Mesendoderm (in vitro differentiated cells): ENCODE data around the gene COQ2.

Experiments used
- DNase-seq: peaks from one replicate; pipeline ENCODE4 v3.0.0; 2013
- H2AK5ac ChIP-seq: 2 replicates; pipeline ENCODE4 v1.6.1; 2013; ENCODE audit warnings: low read length, inconsistent platforms
- H2BK120ac ChIP-seq: 2 replicates; pipeline ENCODE4 v1.6.1; 2013; ENCODE audit warnings: low read depth, mild to moderate bottlenecking, low read length, moderate library complexity, mixed read lengths
- H2BK15ac ChIP-seq: replicated peaks from 2 replicates; pipeline ENCODE4 v1.6.1; 2013; ENCODE audit warnings: low read depth, mild to moderate bottlenecking, moderate library complexity
- H2BK5ac ChIP-seq: 2 replicates; pipeline ENCODE4 v1.6.1; 2013; ENCODE audit warnings: low read length, inconsistent platforms
- H3K18ac ChIP-seq: 2 replicates; pipeline ENCODE4 v1.6.1; 2013; ENCODE audit warnings: mild to moderate bottlenecking, low read length, mixed read lengths
- H3K23ac ChIP-seq: one replicate; pipeline ENCODE4 v1.6.1; 2013; ENCODE audit warnings: low read length
- H3K27ac ChIP-seq: 2 replicates; pipeline ENCODE4 v1.5.1; 2013; ENCODE audit warnings: low read depth, mild to moderate bottlenecking, inconsistent platforms, low read length, moderate library complexity
- H3K27me3 ChIP-seq: 2 replicates; pipeline ENCODE4 v1.6.1; 2013; ENCODE audit warnings: low read length, control low read depth, mild to moderate bottlenecking, inconsistent platforms; ENCODE audit not compliant: insufficient read depth, poor library complexity
- H3K36me3 ChIP-seq: 2 replicates; pipeline ENCODE4 v1.6.1; 2013; ENCODE audit warnings: low read length, inconsistent platforms; ENCODE audit not compliant: control insufficient read depth, insufficient read depth
- H3K4ac ChIP-seq: one replicate; pipeline ENCODE4 v1.6.1; 2013; ENCODE audit warnings: low read depth, mild to moderate bottlenecking, low read length, moderate library complexity
- H3K4me1 ChIP-seq: 2 replicates; pipeline ENCODE4 v1.6.1; 2013; ENCODE audit warnings: low read depth, low read length, inconsistent platforms; ENCODE audit not compliant: control insufficient read depth
- H3K4me2 ChIP-seq: 2 replicates; pipeline ENCODE4 v1.6.1; 2013; ENCODE audit warnings: low read length
- H3K4me3 ChIP-seq: 2 replicates; pipeline ENCODE4 v1.5.1; 2013; ENCODE audit warnings: mild to moderate bottlenecking, low read length
- H3K56ac ChIP-seq: one replicate; pipeline ENCODE4 v1.6.1; 2013; ENCODE audit warnings: low read length
- H3K79me1 ChIP-seq: 2 replicates; pipeline ENCODE4 v1.6.1; 2013; ENCODE audit warnings: low read length, inconsistent platforms
- H3K79me2 ChIP-seq: 2 replicates; pipeline ENCODE4 v1.6.1; 2013; ENCODE audit warnings: mild to moderate bottlenecking, low read length; ENCODE audit not compliant: control insufficient read depth, insufficient read depth
- H3K9ac ChIP-seq: 2 replicates; pipeline ENCODE4 v1.6.1; 2013; ENCODE audit warnings: low read length, inconsistent platforms
- H4K5ac ChIP-seq: one replicate; pipeline ENCODE4 v1.6.1; 2013; ENCODE audit warnings: low read length
- H4K8ac ChIP-seq: one replicate; pipeline ENCODE4 v1.6.1; 2013; ENCODE audit warnings: low read depth, mild to moderate bottlenecking, control low read depth, low read length, moderate library complexity
- WGBS: extraction: QIAGEN DNeasy Blood & Tissue Kit; methylation state at CpG from one replicate; pipeline ENCODE4 v1.1.7; 2013; ENCODE audit warnings: low lambda C conversion rate, missing lambda C conversion rate; ENCODE audit not compliant: insufficient coverage; ENCODE audit errors: extremely low coverage; 5-methylcytosine and 5-hydroxymethylcytosine counted together

Gene COQ2

DNA sequence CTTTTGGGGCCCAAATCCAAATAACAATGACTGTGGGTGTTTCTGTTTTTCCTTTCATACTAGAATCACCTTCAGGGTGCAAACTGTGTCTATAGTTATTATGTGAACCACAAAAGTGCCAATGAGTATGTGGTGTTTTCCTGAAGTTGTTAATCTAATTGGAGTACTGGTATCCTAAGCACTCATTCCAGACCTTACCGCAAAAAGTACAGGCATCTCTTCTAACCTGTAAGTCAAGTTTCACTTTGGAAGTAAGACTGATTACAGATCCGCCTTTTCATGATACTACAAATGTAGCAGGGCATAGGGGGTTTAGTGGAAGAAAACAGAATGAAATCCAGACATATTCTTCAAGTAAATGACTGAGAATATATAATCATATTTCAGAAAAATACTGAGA, 16.1 kb downstream of the COQ2 start:
- H3K4me2 ChIP-seq: no peak overlapping the region
- H3K4me3 ChIP-seq: no peak overlapping the region
- no peak for DNase-seq
- no peaks in the 10 kb centered on the region for H3K79me1 ChIP-seq
- no peak overlapping the region for H2BK5ac ChIP-seq
- no peak overlapping the region for H2BK15ac ChIP-seq
- no peak overlapping the region for H3K18ac ChIP-seq
- H4K5ac ChIP-seq: no peak overlapping the region
- H3K79me2 ChIP-seq: no peaks in the 10 kb centered on the region
- WGBS: no CpG with 5 or more reads among the region's 2 CpGs
- H3K27ac ChIP-seq: no peak overlapping the region
- no peak overlapping the region for H3K23ac ChIP-seq
- H3K4me1 ChIP-seq: no peaks in the 10 kb centered on the region
- no peak overlapping the region for H3K4ac ChIP-seq
- no peak overlapping the region for H3K9ac ChIP-seq
- H2AK5ac ChIP-seq: no peak overlapping the region
- no peaks in the 10 kb centered on the region for H3K27me3 ChIP-seq
- H3K36me3 ChIP-seq: no peaks in the 10 kb centered on the region
- no peak overlapping the region for H4K8ac ChIP-seq
- H2BK120ac ChIP-seq: no peak overlapping the region
- H3K56ac ChIP-seq: no peak overlapping the region

DNA sequence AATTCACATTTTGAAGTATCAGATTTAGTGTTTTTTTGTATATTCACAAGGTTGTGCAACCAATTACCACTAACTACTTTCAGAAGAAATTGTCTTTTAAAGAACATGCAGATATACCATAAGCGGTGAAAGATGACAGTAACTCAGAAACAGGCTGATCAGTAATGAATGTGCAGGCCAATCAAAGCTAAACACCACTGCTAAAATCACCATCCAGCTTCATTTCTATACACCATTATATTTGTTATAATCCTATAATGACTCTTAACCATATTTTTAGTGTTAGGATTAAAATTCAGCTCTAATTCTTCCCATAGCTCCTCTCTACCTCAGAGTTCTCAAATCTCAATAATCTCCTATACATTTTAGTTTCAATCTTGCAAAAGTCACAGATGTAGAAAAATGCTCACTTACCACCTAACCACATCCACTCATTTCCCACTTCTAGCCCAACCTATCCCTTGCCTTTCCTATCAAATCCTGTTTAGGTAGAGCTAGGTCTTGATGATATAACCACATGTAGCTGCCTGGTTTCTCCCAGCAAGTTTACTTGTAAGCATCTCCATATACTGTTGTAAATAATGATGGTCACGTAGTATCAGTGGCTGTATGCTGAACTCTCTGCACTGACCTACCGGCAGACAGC, 16.6 kb downstream of the COQ2 start:
- Histone ChIP-seq H2AK5ac (no peak overlapping the region), H3K4me2 (no peak overlapping the region), H4K5ac (no peak overlapping the region), H3K4me3 (no peak overlapping the region), H3K4me1 (no peaks in the 10 kb centered on the region), H3K18ac (no peak overlapping the region), H3K79me2 (no peaks in the 10 kb centered on the region), H2BK120ac (no peak overlapping the region), H3K56ac (no peak overlapping the region), H3K4ac (no peak overlapping the region), H3K23ac (no peak overlapping the region), H3K27ac (no peak overlapping the region), H2BK15ac (no peak overlapping the region), H2BK5ac (no peak overlapping the region), H3K9ac (no peak overlapping the region), H3K27me3 (no peaks in the 10 kb centered on the region), H3K79me1 (no peaks in the 10 kb centered on the region), H3K36me3 (no peaks in the 10 kb centered on the region), H4K8ac (no peak overlapping the region)
- no CpG with 5 or more reads among the region's 3 CpGs for WGBS
- no peak for DNase-seq

DNA sequence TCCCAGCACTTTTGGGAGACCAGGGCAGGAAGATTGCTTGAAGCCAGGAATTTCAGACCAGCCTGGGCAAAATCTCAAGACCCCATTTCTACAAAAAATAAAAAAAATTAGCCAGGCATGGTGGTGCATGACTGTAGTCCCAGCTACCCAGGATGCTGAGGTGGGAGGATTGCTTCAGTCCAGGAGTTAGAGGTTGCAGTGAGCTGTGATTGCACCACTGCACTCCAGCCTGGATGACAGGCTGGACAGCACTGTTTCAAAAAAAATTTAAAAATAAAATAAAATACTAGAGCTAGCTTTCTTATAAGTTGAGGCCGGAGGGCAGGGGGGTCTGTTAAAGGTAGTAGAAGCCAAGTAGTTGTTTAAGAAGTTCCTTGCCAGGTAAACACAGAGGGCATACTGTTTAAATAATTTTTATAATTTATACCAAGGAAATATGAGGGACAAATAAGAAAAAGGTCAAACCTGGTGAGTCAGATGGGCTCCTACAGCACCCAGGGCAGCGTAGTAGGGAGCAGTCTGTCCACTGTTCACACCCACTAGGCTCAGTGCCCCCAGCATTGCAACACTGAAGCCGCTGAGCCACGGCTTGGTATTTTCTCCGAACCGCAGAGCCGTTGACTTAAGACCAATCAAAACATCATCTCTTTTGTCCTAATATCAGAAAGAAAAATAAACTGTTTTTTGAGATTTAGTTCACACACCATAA, 17.3 kb downstream of the COQ2 start:
- no peaks in the 10 kb centered on the region for H3K4me1 ChIP-seq
- no peak overlapping the region for H4K8ac ChIP-seq
- no peak overlapping the region for H3K27ac ChIP-seq
- no peak overlapping the region for H3K9ac ChIP-seq
- H3K23ac ChIP-seq: no peak overlapping the region
- no peak for DNase-seq
- no peak overlapping the region for H3K18ac ChIP-seq
- H2BK5ac ChIP-seq: no peak overlapping the region
- no peaks in the 10 kb centered on the region for H3K79me1 ChIP-seq
- H3K36me3 ChIP-seq: no peaks in the 10 kb centered on the region
- H2BK120ac ChIP-seq: no peak overlapping the region
- no CpG with 5 or more reads among the region's 7 CpGs for WGBS
- no peak overlapping the region for H3K56ac ChIP-seq
- no peak overlapping the region for H3K4ac ChIP-seq
- no peaks in the 10 kb centered on the region for H3K79me2 ChIP-seq
- no peak overlapping the region for H2AK5ac ChIP-seq
- no peak overlapping the region for H3K4me3 ChIP-seq
- no peaks in the 10 kb centered on the region for H3K27me3 ChIP-seq
- H4K5ac ChIP-seq: no peak overlapping the region
- no peak overlapping the region for H2BK15ac ChIP-seq
- no peak overlapping the region for H3K4me2 ChIP-seq

DNA sequence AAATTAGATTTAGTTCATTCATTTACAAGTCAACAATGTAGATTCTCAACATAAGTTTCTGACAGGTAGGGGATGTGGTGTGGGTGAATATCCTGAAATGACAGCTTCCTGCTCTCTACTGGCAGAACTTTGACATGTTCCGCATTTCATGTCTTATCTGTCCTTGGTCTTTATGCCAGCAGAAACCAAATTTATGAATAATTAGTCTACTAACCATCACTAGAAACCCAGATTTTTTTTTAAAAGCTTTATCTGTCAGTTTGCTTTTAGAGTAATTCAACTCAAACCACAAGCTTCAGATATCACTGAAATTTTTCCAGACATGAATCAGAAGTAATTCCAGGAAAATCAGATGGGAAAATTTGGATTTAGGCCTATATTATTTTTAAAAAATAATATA, 17.9 kb downstream of the COQ2 start:
- Histone ChIP-seq H4K5ac (no peak overlapping the region), H3K9ac (no peak overlapping the region), H2BK5ac (no peak overlapping the region), H3K4ac (no peak overlapping the region), H4K8ac (no peak overlapping the region), H3K4me3 (no peak overlapping the region), H2BK120ac (no peak overlapping the region), H3K27ac (no peak overlapping the region), H3K79me1 (no peaks in the 10 kb centered on the region), H3K4me2 (no peak overlapping the region), H3K79me2 (no peaks in the 10 kb centered on the region), H2AK5ac (no peak overlapping the region), H3K27me3 (no peaks in the 10 kb centered on the region), H3K23ac (no peak overlapping the region), H3K18ac (no peak overlapping the region), H3K4me1 (no peaks in the 10 kb centered on the region), H2BK15ac (no peak overlapping the region), H3K36me3 (no peaks in the 10 kb centered on the region), H3K56ac (no peak overlapping the region)
- no CpG with 5 or more reads among the region's 1 CpG for WGBS
- no peak for DNase-seq

DNA sequence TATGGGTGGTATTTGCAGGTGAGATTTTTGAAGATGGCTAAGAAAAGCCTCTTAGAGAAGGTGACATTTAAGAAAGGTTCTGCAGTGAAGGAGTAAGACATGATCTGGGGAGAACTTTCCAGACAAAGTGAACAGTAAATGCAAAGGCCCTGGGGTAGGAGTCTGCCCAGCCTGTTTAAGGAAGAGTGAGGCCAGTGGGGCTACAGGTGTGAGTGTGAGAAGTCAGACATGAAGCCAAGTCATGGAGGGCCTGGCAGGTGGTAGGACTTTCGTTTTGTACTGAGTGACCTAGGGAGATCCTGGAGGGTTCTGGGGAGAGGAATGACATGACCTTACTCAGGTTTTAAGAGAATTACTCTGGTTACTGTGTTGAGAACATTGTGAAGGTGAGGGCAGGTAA, 21.5 kb downstream of the COQ2 start:
- H4K8ac ChIP-seq: no peak overlapping the region
- H2BK5ac ChIP-seq: no peak overlapping the region
- no peak overlapping the region for H3K9ac ChIP-seq
- no peak for DNase-seq
- no peaks in the 10 kb centered on the region for H3K79me2 ChIP-seq
- no peaks in the 10 kb centered on the region for H3K4me1 ChIP-seq
- no peaks in the 10 kb centered on the region for H3K36me3 ChIP-seq
- no CpG with 5 or more reads among the region's 1 CpG for WGBS
- no peak overlapping the region for H3K4me2 ChIP-seq
- no peak overlapping the region for H2BK120ac ChIP-seq
- H3K18ac ChIP-seq: no peak overlapping the region
- H3K4me3 ChIP-seq: no peak overlapping the region
- H3K23ac ChIP-seq: no peak overlapping the region
- no peak overlapping the region for H3K27ac ChIP-seq
- no peak overlapping the region for H2AK5ac ChIP-seq
- no peaks in the 10 kb centered on the region for H3K27me3 ChIP-seq
- H4K5ac ChIP-seq: no peak overlapping the region
- H3K79me1 ChIP-seq: no peaks in the 10 kb centered on the region
- H3K4ac ChIP-seq: no peak overlapping the region
- no peak overlapping the region for H3K56ac ChIP-seq
- no peak overlapping the region for H2BK15ac ChIP-seq

DNA sequence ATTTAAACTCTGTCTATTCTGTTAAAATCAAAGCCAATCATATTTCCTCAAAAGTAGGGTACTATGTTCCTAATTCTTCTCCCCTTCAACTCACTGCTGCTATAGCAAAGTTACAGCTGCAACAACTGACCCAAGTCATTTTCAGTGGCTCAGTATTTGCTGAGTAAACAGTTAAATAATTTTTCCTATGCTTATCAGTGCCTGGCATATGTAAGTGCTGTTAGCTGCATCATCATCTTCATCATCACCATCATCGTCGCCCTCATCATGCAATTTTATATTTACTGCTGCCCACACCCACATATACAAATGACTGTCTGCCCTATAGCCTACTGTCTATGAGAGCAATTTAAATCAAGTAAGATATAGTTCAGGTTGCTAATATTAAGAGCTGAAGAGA, 21.9 kb downstream of the COQ2 start:
- Histone ChIP-seq H4K5ac (no peak overlapping the region), H3K79me1 (no peaks in the 10 kb centered on the region), H3K4me3 (no peak overlapping the region), H3K18ac (no peak overlapping the region), H2BK120ac (no peak overlapping the region), H3K56ac (no peak overlapping the region), H4K8ac (no peak overlapping the region), H3K27ac (no peak overlapping the region), H3K36me3 (no peaks in the 10 kb centered on the region), H3K27me3 (no peaks in the 10 kb centered on the region), H2AK5ac (no peak overlapping the region), H3K4me1 (no peaks in the 10 kb centered on the region), H3K9ac (no peak overlapping the region), H3K23ac (no peak overlapping the region), H2BK5ac (no peak overlapping the region), H3K4me2 (no peak overlapping the region), H3K4ac (no peak overlapping the region), H2BK15ac (no peak overlapping the region), H3K79me2 (no peaks in the 10 kb centered on the region)
- DNase-seq: no peak
- WGBS: no CpG with 5 or more reads among the region's 2 CpGs
